Activated T-cell treated with anti-CD3 and anti-CD28 coated beads for 24 hours (primary cell): ENCODE data around the gene HAPLN2.

ENCODE experiments used
- DNase-seq: peaks from one replicate; pipeline ENCODE4 v3.0.0-alpha.2; 2020; ENCODE audit warnings: low read depth

HAPLN2 gene

DNA sequence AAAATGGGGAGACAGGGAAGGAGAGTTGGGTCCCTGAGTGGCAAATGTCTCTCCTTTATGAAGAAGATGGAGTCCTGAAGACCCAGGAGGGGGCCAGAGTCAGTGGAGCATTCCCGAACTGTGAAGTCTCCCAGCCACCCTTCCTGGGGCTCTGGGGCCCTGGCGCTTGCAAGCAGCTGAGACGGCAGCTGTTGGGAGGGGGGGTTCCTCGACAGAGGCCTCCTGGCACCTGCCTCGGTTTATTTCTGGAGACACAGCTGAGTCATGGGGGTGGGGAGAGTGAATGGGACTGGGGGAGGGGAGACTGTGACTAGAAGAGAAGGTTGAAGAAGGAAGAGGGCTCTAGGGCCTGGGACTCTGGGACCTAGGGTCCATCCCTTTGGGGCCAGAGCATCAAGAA lies 44.0 kb downstream of the HAPLN2 start:
- no peak for DNase-seq

DNA sequence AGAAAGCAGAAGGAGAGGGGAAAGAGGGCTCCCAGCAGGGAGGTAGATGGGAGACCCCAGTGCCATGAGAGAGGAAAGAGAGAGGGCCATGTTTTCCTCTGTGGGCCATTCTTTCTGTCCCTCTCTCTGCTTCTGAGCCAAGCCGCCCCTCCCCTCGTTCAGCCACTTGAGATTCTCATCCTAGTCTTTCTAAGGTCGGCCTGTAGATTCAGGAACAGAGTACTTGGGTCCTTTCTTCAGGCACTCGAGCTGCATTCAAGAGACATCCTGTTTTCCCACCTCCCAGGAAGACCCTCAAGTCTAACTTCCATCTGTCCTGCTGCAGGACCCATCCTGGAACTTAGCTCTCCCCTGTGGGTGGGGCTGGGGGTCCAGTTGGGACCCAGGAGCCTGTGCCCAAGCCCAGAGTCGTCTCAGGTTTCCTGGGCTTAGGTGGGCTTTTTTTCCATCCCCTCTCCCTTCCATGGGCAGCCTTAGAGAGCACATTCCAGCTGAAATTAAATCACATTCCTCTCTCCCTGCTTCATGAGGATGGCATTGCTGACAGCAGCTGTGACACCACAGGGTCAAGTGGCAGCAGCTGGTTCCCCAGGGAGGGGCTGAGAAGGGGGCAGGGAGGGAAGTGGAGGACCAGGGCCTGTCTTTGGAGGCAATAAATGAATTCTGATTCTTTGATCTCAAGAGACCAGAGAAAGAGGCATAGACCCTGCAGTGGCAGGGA lies 45.0 kb downstream of the HAPLN2 start:
- DNase-seq = no peak

GRCh38 chr1:156664767-156665411 lies 45.7 kb downstream of the HAPLN2 start:
- no peak for DNase-seq

DNA sequence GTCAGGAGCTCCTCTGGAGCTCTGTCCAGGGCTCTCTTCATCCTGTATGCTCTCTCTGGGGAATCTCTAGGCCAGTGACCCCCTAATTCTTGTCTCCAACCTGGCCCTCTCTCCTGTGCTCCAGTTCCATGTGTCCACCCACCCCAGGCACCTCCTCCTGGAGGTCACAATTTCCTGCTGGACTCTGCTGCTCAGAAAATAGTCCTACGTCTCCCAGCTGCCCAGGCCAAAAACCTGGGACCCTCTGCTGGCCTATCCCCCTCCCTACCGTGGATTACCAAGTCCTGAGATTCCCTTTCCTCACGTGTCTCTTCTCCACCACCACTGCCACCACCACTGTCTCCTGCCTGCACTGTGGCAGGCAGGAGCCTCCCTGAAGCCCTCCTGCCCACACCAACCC lies 46.3 kb downstream of the HAPLN2 start:
- DNase-seq = no peak

GRCh38 chr1:156666862-156667609 lies 47.8 kb downstream of the HAPLN2 start:
- no peak for DNase-seq

DNA sequence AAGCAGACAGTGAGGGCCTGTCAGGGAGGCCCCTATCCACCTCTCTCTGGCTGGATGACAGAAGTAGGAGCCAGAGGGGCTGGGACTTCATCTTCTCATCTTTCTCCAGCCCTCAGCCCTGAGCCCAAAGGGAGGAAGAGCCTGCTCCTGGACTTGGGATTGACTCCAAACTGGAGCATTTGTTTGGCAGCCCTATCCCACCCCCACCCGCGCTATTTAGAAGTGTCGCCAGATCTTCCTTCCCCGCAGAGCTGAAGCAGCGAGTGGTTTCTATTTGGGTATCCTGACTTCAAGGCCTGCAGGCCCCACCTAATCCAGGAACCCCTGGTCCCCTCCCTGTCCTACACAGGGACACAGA lies 48.4 kb downstream of the HAPLN2 start:
- DNase-seq = no peak

DNA sequence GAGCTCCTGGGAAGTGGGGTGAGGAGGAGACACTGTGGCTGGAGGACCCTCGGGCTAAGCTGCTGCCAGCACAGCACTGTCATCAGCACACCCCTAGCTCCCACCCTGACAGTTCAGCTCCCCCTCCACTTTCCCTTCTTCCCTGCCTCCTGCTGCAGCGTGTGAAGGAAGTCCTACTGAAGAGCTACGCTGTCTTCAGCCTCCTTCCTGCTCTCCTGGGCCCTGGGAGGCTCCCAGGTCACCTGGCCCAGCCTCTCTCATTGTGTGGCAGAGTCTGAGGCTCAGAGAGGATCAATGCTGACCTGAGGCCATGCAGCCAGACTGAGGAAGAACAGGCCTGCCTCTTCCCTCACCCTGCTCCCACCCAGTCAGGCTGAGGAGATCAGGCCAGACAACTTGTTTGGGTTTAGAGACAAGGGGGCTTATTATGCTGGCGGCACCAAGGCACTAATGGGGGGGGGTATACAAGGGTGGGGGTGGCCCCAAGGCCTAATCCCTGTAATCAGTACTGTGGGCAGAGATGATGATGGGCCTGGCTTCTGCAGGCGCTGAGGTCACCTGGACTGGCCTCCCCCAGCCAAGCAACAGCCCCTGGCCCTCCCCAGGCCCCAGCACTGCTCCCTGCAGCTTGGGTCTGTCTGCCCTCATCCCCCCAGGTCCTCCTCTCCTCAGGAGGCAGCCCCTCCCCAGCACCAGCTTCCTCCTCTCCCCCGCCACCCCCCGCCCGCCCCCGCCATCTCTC lies 48.9 kb downstream of the HAPLN2 start:
- DNase-seq = no peak

DNA sequence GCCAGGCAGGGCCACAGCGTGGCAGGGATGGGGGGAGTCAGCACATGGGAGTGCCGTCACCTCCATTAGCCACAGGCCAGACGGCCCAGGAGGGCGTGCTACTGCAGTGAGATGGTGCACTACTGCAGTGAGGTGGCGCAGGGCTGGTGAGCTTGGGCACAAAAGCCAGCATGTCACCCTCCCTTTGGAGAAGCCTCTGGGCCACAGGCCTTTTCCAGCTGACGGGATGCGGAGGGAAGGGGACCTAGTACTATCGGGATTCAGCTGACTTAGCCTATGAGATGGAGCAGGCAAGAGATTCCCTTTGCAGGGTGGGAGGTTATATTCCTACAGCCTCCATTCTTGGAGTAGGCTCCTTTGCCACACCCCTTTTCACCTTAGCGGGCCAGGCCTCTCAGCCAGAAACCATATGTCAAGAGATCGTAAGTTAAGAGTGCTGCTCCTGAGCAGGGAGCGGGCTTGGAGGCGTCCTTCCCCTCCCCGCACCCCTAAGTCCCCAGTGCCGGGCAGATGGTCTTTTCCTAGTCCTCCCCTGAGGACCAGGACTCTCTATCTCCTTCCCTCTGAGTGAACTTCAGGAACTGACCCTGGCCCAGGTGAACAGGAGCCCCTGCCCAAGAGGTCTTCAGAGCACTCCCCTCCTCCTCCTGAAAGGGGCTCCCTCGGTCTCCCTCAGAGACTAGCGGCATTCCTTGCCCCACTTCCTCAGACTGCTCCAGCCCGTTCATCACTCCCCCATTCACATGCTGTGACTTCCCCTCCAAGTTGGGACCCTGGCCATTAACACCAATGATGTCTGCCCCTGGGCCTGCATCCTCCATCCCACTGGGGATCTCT lies 49.8 kb downstream of the HAPLN2 start:
- DNase-seq = no peak

- DNase-seq = no peak
These were observed 50.6 kb downstream of the HAPLN2 start for GRCh38 chr1:156669794-156670193.

- no peak for DNase-seq
These were observed 51.1 kb downstream of the HAPLN2 start for GRCh38 chr1:156670359-156670758.

- no peak for DNase-seq
These were observed 51.6 kb downstream of the HAPLN2 start for GRCh38 chr1:156670791-156671190.

GRCh38 chr1:156671804-156672203 lies 52.6 kb downstream of the HAPLN2 start:
- DNase-seq = no peak

DNA sequence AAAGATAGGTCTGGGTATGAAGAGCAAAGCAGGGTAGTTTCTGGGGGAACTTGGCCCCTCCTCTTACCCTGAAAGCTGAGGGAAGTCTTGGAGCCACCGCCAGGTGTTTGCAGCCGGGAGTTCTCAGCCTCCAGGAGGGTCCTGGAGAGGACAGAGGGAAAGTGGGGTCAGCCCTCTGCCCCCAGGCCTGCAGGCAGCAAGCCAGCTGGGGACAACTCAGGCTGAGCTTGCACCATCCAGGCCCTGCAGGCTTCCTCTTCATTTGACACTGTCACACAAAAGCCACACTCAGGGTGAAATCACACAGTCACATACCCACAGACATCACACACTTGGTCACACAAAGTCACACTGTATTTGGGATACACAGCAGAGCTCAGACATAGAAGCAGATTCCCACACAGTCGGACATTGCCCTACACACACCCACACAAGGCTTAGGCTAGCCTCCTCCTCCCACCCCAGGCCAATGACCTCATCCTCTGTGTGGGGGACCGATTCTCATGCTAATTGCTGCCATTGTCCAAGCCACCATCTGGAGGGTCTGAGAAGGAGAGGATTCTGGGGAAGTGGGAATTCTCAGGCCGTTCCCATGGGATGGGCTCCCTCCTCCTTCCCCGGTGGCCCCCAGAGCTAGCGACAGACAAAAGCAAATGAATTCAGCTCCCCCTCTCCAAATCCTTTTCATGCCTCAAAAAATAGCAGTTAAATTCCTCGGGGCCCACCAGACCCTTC lies 54.3 kb downstream of the HAPLN2 start:
- no peak for DNase-seq
